Fibroblast of pulmonary artery (primary cell): ENCODE data around the gene MAP4K4.
"Not testable (repeated sequence)": the region's sequence is repeated elsewhere in the genome, so short reads cannot be mapped to it uniquely, and the experiment has no call there.

Experiments used
- DNase-seq: peaks from one replicate; pipeline ENCODE4 v3.0.0-alpha.2; 2010; ENCODE audit warnings: low read depth
- H3K4me3 ChIP-seq: replicated peaks from 2 replicates; pipeline ENCODE4 v1.5.1; 2011; ENCODE audit warnings: low read depth, mild to moderate bottlenecking, control low read depth, low read length, moderate library complexity
- CTCF ChIP-seq: IDR thresholded peaks from 2 replicates; pipeline ENCODE4 v1.5.1; 2011; ENCODE audit warnings: mild to moderate bottlenecking, control low read depth, low read length, inconsistent platforms; ENCODE audit errors: missing control alignments

Gene MAP4K4

GRCh38 chr2:101748000-101748399, 50.5 kb downstream of the MAP4K4 start:
- no peak for TF ChIP-seq CTCF
- DNase-seq, result no peak
- H3K4me3 ChIP-seq, result no peak overlapping the region

GRCh38 chr2:101748462-101748861, 51.0 kb downstream of the MAP4K4 start:
- DNase-seq, H3K4me3 ChIP-seq: not testable (repeated sequence)

GRCh38 chr2:101750688-101751087, 53.2 kb downstream of the MAP4K4 start:
- no peak for DNase-seq
- no peak overlapping the region for H3K4me3 ChIP-seq
- no peak for TF ChIP-seq CTCF

- no peak for DNase-seq
- no peak overlapping the region for H3K4me3 ChIP-seq
- TF ChIP-seq CTCF, result no peak
These were observed 53.8 kb downstream of the MAP4K4 start for GRCh38 chr2:101751276-101751815.

- no peak for TF ChIP-seq CTCF
- no peak overlapping the region for H3K4me3 ChIP-seq
- no peak for DNase-seq
These were observed 54.5 kb downstream of the MAP4K4 start for GRCh38 chr2:101751875-101752619.

- H3K4me3 ChIP-seq, result no peak overlapping the region
- TF ChIP-seq CTCF, result no peak
- DNase-seq, result peak; percentile 44
These were observed 55.5 kb downstream of the MAP4K4 start for GRCh38 chr2:101752716-101753616.

GRCh38 chr2:101753720-101754490, 56.4 kb downstream of the MAP4K4 start:
- no peak for TF ChIP-seq CTCF
- H3K4me3 ChIP-seq, result no peak overlapping the region
- DNase-seq, result no peak
